Measurements from ENCODE around the gene TMEM91. TPM values are rescaled to one million over a fixed set of nuclear protein-coding genes. Genes with fewer than 3 reads are reported as not detected.

Gene TMEM91
- polyA plus RNA-seq, 1 of the 3 experiments (the other 2 are of a cell fraction) = 5.7 TPM

GRCh38 chr19:41384351-41384750, 8.0 kb downstream of the TMEM91 start:
- POLR2A ChIA-PET = no interaction called here
- 96% methylated on average over 5 of the region's 5 CpGs for WGBS (ENCODE audit: low lambda C conversion rate)
- no peak overlapping the region for H2AFZ ChIP-seq (ENCODE audit: low read depth)
- no peak overlapping the region for H3K27ac ChIP-seq (ENCODE audit: low read depth in 2 of 2, low read length in 1 of 2)
- DNase-seq = no peak
- no peak overlapping the region for H3K9ac ChIP-seq
- CTCF ChIA-PET = interaction anchor here (0.7 kb wide), 1 partner anchor 1576 kb away, joined by 3 read pairs; no protein-coding TSS in a partner anchor
- H3K79me2 ChIP-seq (ENCODE audit: insufficient read depth) = no peaks in the 10 kb centered on the region
- peaks cover 0 to 10% of the 10 kb centered on the region in 2 experiments for H3K36me3 ChIP-seq (replicated peaks in 1 of 2; ENCODE audit: control insufficient read depth in 1 of 2, insufficient read depth in 2 of 2, low read length in 1 of 2)
- no peaks in the 10 kb centered on the region for H3K27me3 ChIP-seq (ENCODE audit: insufficient read depth)
- H3K4me3 ChIP-seq (ENCODE audit: low read depth in 2 of 2, low read length in 1 of 2) = no peak overlapping the region
- H4K20me1 ChIP-seq (ENCODE audit: insufficient read depth) = no peaks in the 10 kb centered on the region
- no peaks in the 10 kb centered on the region for H3K9me2 ChIP-seq
- no peaks in the 10 kb centered on the region for H3K9me3 ChIP-seq
- H3K4me1 ChIP-seq (ENCODE audit: control insufficient read depth in 1 of 2, insufficient read depth in 2 of 2, low read depth in 1 of 2, low read length in 1 of 2) = no peaks in the 10 kb centered on the region
- no peak overlapping the region for H3K4me2 ChIP-seq
- no peak for TF ChIP-seq EZH2phosphoT487 (IDR thresholded peaks at IDR 0.05; ENCODE audit: borderline replicate concordance, low read depth)
- no peak for TF ChIP-seq POLR2AphosphoS5 (IDR thresholded peaks at IDR 0.05; ENCODE audit: low read depth, low read length)
- TF ChIP-seq IRF3 (IDR thresholded peaks at IDR 0.05; ENCODE audit: low read depth, low read length) = no peak
- TF ChIP-seq CHD2 (IDR thresholded peaks at IDR 0.05; ENCODE audit: low read length, partially characterized antibody) = no peak
- no peak for TF ChIP-seq ELF1 (IDR thresholded peaks at IDR 0.05)
- TF ChIP-seq TEAD4 (IDR thresholded peaks at IDR 0.05; ENCODE audit: borderline replicate concordance, insufficient read depth) = no peak
- no peak for TF ChIP-seq MAX (IDR thresholded peaks at IDR 0.05; ENCODE audit: low read depth)
- TF ChIP-seq FOXJ3 (CRISPR knock-in tag; IDR thresholded peaks at IDR 0.05) = no peak
- TF ChIP-seq USF2 (IDR thresholded peaks at IDR 0.05; ENCODE audit: borderline replicate concordance, low read depth, low read length) = no peak
- TF ChIP-seq REST (IDR thresholded peaks at IDR 0.05; ENCODE audit: low read depth, low read length) = no peak
- TF ChIP-seq USF1 (IDR thresholded peaks at IDR 0.05; ENCODE audit: borderline replicate concordance, low read depth) = no peak
- TF ChIP-seq NFIC (IDR thresholded peaks at IDR 0.05; ENCODE audit: borderline replicate concordance) = no peak
- TF ChIP-seq FOSL2 (IDR thresholded peaks at IDR 0.05; ENCODE audit: borderline replicate concordance, low read depth) = no peak
- TF ChIP-seq NRF1 (IDR thresholded peaks at IDR 0.05; ENCODE audit: low read depth, low read length) = no peak
- TF ChIP-seq CTCF (IDR thresholded peaks at IDR 0.05) = no peak
- no peak for TF ChIP-seq RCOR1 (IDR thresholded peaks at IDR 0.05; ENCODE audit: low read length)
- no peak for TF ChIP-seq SMC3 (IDR thresholded peaks at IDR 0.05; ENCODE audit: low read depth, low read length)
- no peak for TF ChIP-seq FOXM1 (IDR thresholded peaks at IDR 0.05; ENCODE audit: low read depth)
- no peak for TF ChIP-seq MEF2A (IDR thresholded peaks at IDR 0.05; ENCODE audit: borderline replicate concordance, low read depth)
- H3F3A ChIP-seq (replicated peaks; ENCODE audit: insufficient read depth) = peaks cover 15% of the 10 kb centered on the region

All from SK-N-SH (cell line).